ENCODE measurements around the gene ABI3.

GRCh38 chr17:49201481-49201927 lies 9.0 kb upstream of the ABI3 start:
- TF ChIP-seq CTCF (IDR thresholded peaks at IDR 0.05; ENCODE audit: low read depth, low read length) (no peak), EZH2phosphoT487 (IDR thresholded peaks at IDR 0.05; ENCODE audit: low read depth) (no peak)
